ENCODE results near the gene SNED1. TPM values are rescaled to one million over a fixed set of nuclear protein-coding genes. Genes with fewer than 3 reads are reported as not detected.

Gene SNED1
- total and polyA plus RNA-seq, 9 donors, result 1.3 to 4.6 (median 2.7) TPM

GRCh38 chr2:241008711-241009121, 10.3 kb downstream of the SNED1 start:
- H3K36me3 ChIP-seq (ENCODE audit: control insufficient read depth, insufficient read depth, low read length), result no peaks in the 10 kb centered on the region
- peaks cover 11% of the 10 kb centered on the region for H3K4me1 ChIP-seq (ENCODE audit: control insufficient read depth, insufficient read depth, low read length)
- H3K27me3 ChIP-seq (ENCODE audit: control insufficient read depth, insufficient read depth, low read length), result peaks cover 11% of the 10 kb centered on the region
- DNase-seq, result no peak
- H3K4me3 ChIP-seq (ENCODE audit: low read length), result no peak overlapping the region
- H3K27ac ChIP-seq (ENCODE audit: low read length), result no peak overlapping the region
- H3K9me3 ChIP-seq (replicated peaks; ENCODE audit: control insufficient read depth, low read depth, low read length), result peaks cover 14% of the 10 kb centered on the region
- 91% methylated on average over 5 of the region's 7 CpGs for WGBS (ENCODE audit: insufficient coverage)

GRCh38 chr2:241009191-241009590, 10.8 kb downstream of the SNED1 start:
- no peak for DNase-seq
- Histone ChIP-seq H3K36me3 (ENCODE audit: control insufficient read depth, insufficient read depth, low read length) (no peaks in the 10 kb centered on the region), H3K9me3 (replicated peaks; ENCODE audit: control insufficient read depth, low read depth, low read length) (peaks cover 9% of the 10 kb centered on the region), H3K4me1 (ENCODE audit: control insufficient read depth, insufficient read depth, low read length) (peaks cover 11% of the 10 kb centered on the region), H3K4me3 (ENCODE audit: low read length) (no peak overlapping the region), H3K27ac (ENCODE audit: low read length) (no peak overlapping the region), H3K27me3 (ENCODE audit: control insufficient read depth, insufficient read depth, low read length) (peaks cover 11% of the 10 kb centered on the region)
- 69% methylated on average over 2 of the region's 2 CpGs for WGBS (ENCODE audit: insufficient coverage)

GRCh38 chr2:241009601-241010530, 11.4 kb downstream of the SNED1 start:
- peak; percentile 40 for DNase-seq
- H3K9me3 ChIP-seq (replicated peaks; ENCODE audit: control insufficient read depth, low read depth, low read length), result peaks cover 6% of the 10 kb centered on the region
- H3K27me3 ChIP-seq (ENCODE audit: control insufficient read depth, insufficient read depth, low read length), result peaks cover 11% of the 10 kb centered on the region
- H3K27ac ChIP-seq (ENCODE audit: low read length), result no peak overlapping the region
- WGBS (ENCODE audit: insufficient coverage), result 6% methylated on average over 26 of the region's 28 CpGs
- no peaks in the 10 kb centered on the region for H3K36me3 ChIP-seq (ENCODE audit: control insufficient read depth, insufficient read depth, low read length)
- H3K4me3 ChIP-seq (ENCODE audit: low read length), result no peak overlapping the region
- peaks cover 11% of the 10 kb centered on the region for H3K4me1 ChIP-seq (ENCODE audit: control insufficient read depth, insufficient read depth, low read length)

GRCh38 chr2:241010531-241011295, 12.3 kb downstream of the SNED1 start:
- H3K4me1 ChIP-seq (ENCODE audit: control insufficient read depth, insufficient read depth, low read length), result peaks cover 11% of the 10 kb centered on the region
- no peaks in the 10 kb centered on the region for H3K9me3 ChIP-seq (replicated peaks; ENCODE audit: control insufficient read depth, low read depth, low read length)
- H3K27me3 ChIP-seq (ENCODE audit: control insufficient read depth, insufficient read depth, low read length), result peaks cover 11% of the 10 kb centered on the region
- H3K4me3 ChIP-seq (ENCODE audit: low read length), result no peak overlapping the region
- no peak overlapping the region for H3K27ac ChIP-seq (ENCODE audit: low read length)
- no peaks in the 10 kb centered on the region for H3K36me3 ChIP-seq (ENCODE audit: control insufficient read depth, insufficient read depth, low read length)
- WGBS (ENCODE audit: insufficient coverage), result 55% methylated on average over 11 of the region's 12 CpGs
- no peak for DNase-seq

GRCh38 chr2:241011296-241011600, 12.8 kb downstream of the SNED1 start:
- Histone ChIP-seq H3K27ac (ENCODE audit: low read length) (no peak overlapping the region), H3K4me1 (ENCODE audit: control insufficient read depth, insufficient read depth, low read length) (peaks cover 11% of the 10 kb centered on the region)
- WGBS (ENCODE audit: insufficient coverage), result 88% methylated on average over 7 of the region's 9 CpGs

GRCh38 chr2:241011751-241012510, 13.5 kb downstream of the SNED1 start:
- WGBS (ENCODE audit: insufficient coverage), result 63% methylated on average over 16 of the region's 29 CpGs
- no peak overlapping the region for H3K27ac ChIP-seq (ENCODE audit: low read length)
- no peak for DNase-seq
- no peak overlapping the region for H3K4me3 ChIP-seq (ENCODE audit: low read length)
- peaks cover 11% of the 10 kb centered on the region for H3K4me1 ChIP-seq (ENCODE audit: control insufficient read depth, insufficient read depth, low read length)
- H3K27me3 ChIP-seq (ENCODE audit: control insufficient read depth, insufficient read depth, low read length), result peaks cover 11% of the 10 kb centered on the region
- H3K9me3 ChIP-seq (replicated peaks; ENCODE audit: control insufficient read depth, low read depth, low read length), result no peaks in the 10 kb centered on the region
- H3K36me3 ChIP-seq (ENCODE audit: control insufficient read depth, insufficient read depth, low read length), result no peaks in the 10 kb centered on the region

More at GRCh38 chr2:241011296-241011600, 12.8 kb downstream of the SNED1 start:
- Histone ChIP-seq H3K9me3 (replicated peaks; ENCODE audit: control insufficient read depth, low read depth, low read length) (no peaks in the 10 kb centered on the region), H3K36me3 (ENCODE audit: control insufficient read depth, insufficient read depth, low read length) (no peaks in the 10 kb centered on the region), H3K27me3 (ENCODE audit: control insufficient read depth, insufficient read depth, low read length) (peaks cover 11% of the 10 kb centered on the region), H3K4me3 (ENCODE audit: low read length) (no peak overlapping the region)
- DNase-seq, result no peak

- no peak overlapping the region for H3K27ac ChIP-seq (ENCODE audit: low read length)
- peaks cover 9% of the 10 kb centered on the region for H3K27me3 ChIP-seq (ENCODE audit: control insufficient read depth, insufficient read depth, low read length)
- H3K9me3 ChIP-seq (replicated peaks; ENCODE audit: control insufficient read depth, low read depth, low read length), result no peaks in the 10 kb centered on the region
- peaks cover 11% of the 10 kb centered on the region for H3K4me1 ChIP-seq (ENCODE audit: control insufficient read depth, insufficient read depth, low read length)
- DNase-seq, result no peak
- H3K36me3 ChIP-seq (ENCODE audit: control insufficient read depth, insufficient read depth, low read length), result no peaks in the 10 kb centered on the region
- H3K4me3 ChIP-seq (ENCODE audit: low read length), result no peak overlapping the region
- 86% methylated on average over 3 of the region's 6 CpGs for WGBS (ENCODE audit: insufficient coverage)
Observed at GRCh38 chr2:241014224-241014623, 15.8 kb downstream of the SNED1 start.

GRCh38 chr2:241014764-241015163, 16.3 kb downstream of the SNED1 start:
- 71% methylated on average over 6 of the region's 10 CpGs for WGBS (ENCODE audit: insufficient coverage)

GRCh38 chr2:241015439-241015838, 17.0 kb downstream of the SNED1 start:
- H3K9me3 ChIP-seq (replicated peaks; ENCODE audit: control insufficient read depth, low read depth, low read length), result no peaks in the 10 kb centered on the region
- H3K36me3 ChIP-seq (ENCODE audit: control insufficient read depth, insufficient read depth, low read length), result no peaks in the 10 kb centered on the region
- no peak for DNase-seq
- 86% methylated on average over 13 of the region's 13 CpGs for WGBS (ENCODE audit: insufficient coverage)
- no peak overlapping the region for H3K4me3 ChIP-seq (ENCODE audit: low read length)
- no peak overlapping the region for H3K27ac ChIP-seq (ENCODE audit: low read length)
- peaks cover 3% of the 10 kb centered on the region for H3K4me1 ChIP-seq (ENCODE audit: control insufficient read depth, insufficient read depth, low read length)
- H3K27me3 ChIP-seq (ENCODE audit: control insufficient read depth, insufficient read depth, low read length), result no peaks in the 10 kb centered on the region

More at GRCh38 chr2:241014764-241015163, 16.3 kb downstream of the SNED1 start:
- H3K27ac ChIP-seq (ENCODE audit: low read length), result no peak overlapping the region
- H3K4me3 ChIP-seq (ENCODE audit: low read length), result no peak overlapping the region
- no peak for DNase-seq
- H3K9me3 ChIP-seq (replicated peaks; ENCODE audit: control insufficient read depth, low read depth, low read length), result no peaks in the 10 kb centered on the region
- peaks cover 5% of the 10 kb centered on the region for H3K27me3 ChIP-seq (ENCODE audit: control insufficient read depth, insufficient read depth, low read length)
- H3K4me1 ChIP-seq (ENCODE audit: control insufficient read depth, insufficient read depth, low read length), result peaks cover 10% of the 10 kb centered on the region
- no peaks in the 10 kb centered on the region for H3K36me3 ChIP-seq (ENCODE audit: control insufficient read depth, insufficient read depth, low read length)
